GM21390 (cell line): ENCODE measurements around the gene NR1H4.
"Not testable (repeated sequence)": the region's sequence is repeated elsewhere in the genome, so short reads cannot be mapped to it uniquely, and the experiment has no call there.

Experiments used
- ATAC-seq: cut with Tn5 transposase; IDR thresholded peaks from one replicate; pipeline ENCODE4 v1.9.1; 2021; ENCODE audit not compliant: unreplicated experiment

NR1H4 gene

DNA sequence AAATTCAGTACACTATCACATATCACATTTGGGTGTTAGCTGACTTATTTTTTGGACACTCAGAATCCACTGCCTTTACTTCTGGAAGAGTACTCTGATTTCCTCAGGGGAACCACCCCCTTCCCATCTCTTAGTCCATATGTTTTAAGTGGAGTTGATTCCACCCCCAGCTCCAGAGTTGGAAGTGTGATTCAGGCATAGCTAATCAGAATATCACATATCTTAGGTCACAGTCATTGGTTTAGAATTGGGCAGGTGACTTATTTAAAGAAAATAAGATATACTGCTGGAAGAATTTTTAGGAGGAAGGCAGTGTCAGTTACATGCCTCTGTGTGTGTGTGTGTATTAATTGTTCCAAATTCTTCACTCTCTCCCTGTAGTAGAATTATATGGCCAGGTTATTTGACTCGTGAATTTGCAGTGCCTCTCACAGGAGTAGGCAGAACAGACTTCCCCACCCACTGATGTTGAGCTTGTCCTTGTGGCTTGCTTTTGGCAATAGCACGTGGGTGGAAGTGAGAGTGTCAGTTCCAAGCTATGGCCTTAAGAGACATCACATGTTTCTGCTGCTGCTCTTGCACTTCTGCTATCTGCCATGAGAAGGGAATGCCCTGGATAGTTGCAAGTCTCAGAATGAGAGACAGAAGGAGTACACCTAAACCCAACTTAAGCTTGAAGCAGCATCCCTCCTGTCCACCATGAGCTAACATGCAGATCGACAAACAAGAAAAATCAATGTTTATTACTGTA is 93.4 kb downstream of the NR1H4 start:
- ATAC-seq = peak; percentile 97

DNA sequence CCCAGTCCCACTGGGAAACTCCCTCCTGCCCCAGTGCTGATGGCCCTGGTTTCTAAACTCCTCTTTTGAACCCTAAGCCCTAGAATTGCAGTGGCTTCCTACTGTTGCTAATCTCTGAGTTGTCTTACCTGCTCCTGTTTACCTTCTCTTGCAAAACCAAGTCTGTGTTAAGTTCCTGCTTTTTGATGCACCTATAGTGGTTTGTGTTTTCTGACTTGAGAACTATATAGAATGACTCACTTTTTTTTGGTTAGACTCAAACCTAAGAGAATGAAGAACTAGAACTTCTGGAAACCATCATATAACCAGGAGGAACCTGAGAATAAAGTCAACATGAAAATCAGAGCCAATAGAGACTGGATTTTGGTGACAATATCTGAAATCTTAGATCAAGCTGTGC is 94.3 kb downstream of the NR1H4 start:
- ATAC-seq = peak; percentile 24

GRCh38 chr12:100572184-100572583 is 98.5 kb downstream of the NR1H4 start:
- no peak for ATAC-seq

GRCh38 chr12:100573292-100574186 is 99.9 kb downstream of the NR1H4 start, which contains the start of gene GAS2L3:
Gene GAS2L3 (plus strand): TSS chr12:100573684. CDS start chr12:100594905, 21,221 bp downstream.
- peak; percentile 97 for ATAC-seq

- ATAC-seq = no peak
Observed at GRCh38 chr12:100574187-100575074, 100.8 kb downstream of the NR1H4 start.

- ATAC-seq = no peak
Observed at GRCh38 chr12:100576331-100577036, 102.8 kb downstream of the NR1H4 start.

DNA sequence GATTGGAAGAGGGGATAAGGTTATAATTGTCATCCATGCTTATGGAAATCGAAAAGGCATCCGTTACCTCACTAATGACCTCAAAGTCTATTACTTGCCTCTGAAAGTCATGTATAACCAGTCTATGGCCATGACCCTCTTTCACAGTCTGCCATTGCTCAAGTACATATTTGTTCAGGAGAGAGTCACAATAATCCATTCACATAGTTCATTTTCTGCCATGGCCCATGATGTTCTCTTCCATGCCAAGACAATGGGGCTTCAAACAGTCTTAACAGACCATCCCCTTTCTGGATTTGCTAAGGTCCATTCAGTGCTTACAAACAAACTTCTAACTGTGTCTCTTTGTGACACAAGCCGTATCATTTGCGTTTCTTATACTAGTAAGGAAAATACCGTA is 105.3 kb downstream of the NR1H4 start:
- no peak for ATAC-seq

- ATAC-seq = no peak
Observed at GRCh38 chr12:100579844-100580243, 106.2 kb downstream of the NR1H4 start.

GRCh38 chr12:100584256-100584655 is 110.6 kb downstream of the NR1H4 start:
- no peak for ATAC-seq

- no peak for ATAC-seq
Observed at GRCh38 chr12:100591979-100592378, 118.3 kb downstream of the NR1H4 start.

DNA sequence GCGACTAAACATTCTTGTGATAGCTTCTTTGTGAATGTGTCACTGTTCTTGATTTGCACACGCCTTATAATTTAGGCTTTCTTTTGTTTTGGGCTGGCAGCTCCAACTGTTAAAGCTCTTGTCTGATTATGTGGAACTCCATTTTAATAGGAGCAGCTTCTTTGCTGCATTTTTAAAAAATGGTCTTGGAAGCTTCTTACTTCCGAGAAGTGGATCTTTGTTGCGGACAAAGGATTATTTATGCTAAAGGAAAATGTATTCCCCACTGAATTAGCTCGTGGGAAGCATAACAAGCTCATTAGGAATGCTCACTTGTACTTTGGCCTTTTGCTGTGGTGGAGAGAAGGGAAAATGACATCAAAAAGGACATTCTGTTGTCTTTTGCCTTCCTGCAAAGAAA is 119.8 kb downstream of the NR1H4 start:
- ATAC-seq = no peak

DNA sequence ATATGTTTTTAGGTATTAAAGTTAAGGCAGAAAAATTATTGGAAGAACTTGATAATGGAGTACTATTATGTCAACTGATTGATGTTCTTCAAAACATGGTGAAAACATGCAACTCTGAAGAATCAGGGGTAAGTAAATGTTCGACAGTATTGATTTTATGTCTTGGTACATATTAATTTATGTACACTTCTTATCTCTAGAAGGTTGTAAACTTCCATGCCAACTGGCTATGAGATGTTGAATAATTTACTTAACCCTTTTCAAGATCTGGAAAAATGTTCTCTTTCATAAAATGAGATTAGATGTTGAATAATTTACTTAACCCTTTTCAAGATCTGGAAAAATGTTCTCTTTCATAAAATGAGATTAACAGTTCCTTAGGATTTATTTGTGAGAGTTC is 128.0 kb downstream of the NR1H4 start:
- ATAC-seq = no peak

- not testable (repeated sequence) for ATAC-seq
Observed at GRCh38 chr12:100602997-100603396, 129.3 kb downstream of the NR1H4 start.

DNA sequence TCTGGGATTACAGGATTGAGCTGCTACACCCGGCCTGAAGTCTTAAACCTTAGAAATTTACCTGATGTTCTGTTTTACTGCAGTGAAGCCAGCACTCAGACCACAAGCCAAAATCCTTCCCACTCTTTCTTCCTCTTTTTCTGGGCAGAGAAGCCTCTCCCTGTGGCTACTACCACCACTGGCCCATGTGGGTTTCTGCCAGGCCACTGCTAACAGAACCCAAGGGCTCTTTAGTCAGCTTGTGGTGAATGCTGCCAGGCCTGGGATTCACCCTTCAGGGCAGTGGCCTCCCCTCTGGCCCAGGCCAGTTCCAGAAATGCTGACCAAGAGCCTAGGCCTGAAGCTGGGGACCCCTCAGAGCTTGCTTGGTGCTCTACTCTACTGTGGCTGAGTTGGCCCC is 135.1 kb downstream of the NR1H4 start:
- ATAC-seq = no peak

- ATAC-seq = no peak
Observed at GRCh38 chr12:100610666-100611430, 137.2 kb downstream of the NR1H4 start.

DNA sequence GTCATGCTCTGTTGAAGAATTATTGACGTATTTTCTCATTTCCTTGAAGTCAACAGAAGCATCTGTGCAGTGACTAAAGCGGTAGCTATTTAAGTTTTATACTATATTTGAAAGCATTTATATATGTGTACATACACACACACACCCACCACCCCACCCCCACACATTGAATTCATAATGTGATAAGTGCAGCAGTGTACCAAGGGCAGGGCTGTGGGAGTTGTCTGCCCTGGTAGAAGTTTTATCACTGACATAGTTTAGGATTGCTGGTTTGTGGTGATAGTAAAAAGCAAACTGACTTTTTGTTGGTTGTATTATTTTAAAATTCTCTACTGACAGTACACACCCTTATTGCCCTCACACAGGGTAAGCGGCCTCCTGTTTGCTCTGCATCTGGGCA is 138.9 kb downstream of the NR1H4 start:
- no peak for ATAC-seq
